GM10266 (cell line): ENCODE data around the gene RXRA.

Experiments used
- DNase-seq: peaks from one replicate; pipeline ENCODE4 v3.0.0; 2012; ENCODE audit errors: extremely low spot score
- TF ChIP-seq, protein P1 (sequence below): IDR thresholded peaks from 2 replicates; pipeline ENCODE4 v1.5.1; 2012; ENCODE audit warnings: mild to moderate bottlenecking, low read depth; ENCODE audit not compliant: control insufficient read depth, insufficient read depth; ENCODE audit errors: missing control alignments

RXRA gene

DNA sequence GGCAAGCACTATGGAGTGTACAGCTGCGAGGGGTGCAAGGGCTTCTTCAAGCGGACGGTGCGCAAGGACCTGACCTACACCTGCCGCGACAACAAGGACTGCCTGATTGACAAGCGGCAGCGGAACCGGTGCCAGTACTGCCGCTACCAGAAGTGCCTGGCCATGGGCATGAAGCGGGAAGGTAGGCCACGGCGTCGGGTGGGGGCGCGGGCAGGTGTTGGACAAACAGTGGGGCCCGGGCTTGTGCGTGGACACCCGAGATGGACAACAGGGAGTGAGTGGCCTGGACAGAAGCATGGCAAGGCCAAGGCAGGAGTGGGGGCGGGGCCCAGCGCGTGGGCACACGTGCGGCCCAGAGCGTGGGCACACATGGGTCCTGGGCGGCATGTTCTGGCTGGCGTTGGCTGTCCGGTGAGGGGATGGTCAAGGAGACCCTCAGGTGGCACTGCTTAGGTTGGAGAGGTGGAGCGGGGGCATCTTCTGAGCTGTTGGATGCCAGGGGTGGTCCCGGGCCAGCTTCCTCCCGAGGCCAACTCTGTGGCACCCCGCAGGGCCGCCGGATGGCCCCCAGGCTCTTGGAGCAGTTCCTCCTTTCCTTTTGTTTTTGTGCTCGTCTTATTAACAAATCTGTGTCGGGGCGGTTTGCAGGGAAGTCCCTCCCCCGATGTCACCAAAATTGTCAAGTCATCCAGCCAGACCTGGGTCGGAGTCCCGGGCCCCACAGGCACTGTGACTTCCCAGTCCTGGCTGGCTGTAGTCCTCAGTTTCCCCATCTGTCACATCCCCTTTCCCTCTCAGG is 82.9 kb downstream of the RXRA start:
- no peak for DNase-seq
- TF ChIP-seq, protein P1, sequence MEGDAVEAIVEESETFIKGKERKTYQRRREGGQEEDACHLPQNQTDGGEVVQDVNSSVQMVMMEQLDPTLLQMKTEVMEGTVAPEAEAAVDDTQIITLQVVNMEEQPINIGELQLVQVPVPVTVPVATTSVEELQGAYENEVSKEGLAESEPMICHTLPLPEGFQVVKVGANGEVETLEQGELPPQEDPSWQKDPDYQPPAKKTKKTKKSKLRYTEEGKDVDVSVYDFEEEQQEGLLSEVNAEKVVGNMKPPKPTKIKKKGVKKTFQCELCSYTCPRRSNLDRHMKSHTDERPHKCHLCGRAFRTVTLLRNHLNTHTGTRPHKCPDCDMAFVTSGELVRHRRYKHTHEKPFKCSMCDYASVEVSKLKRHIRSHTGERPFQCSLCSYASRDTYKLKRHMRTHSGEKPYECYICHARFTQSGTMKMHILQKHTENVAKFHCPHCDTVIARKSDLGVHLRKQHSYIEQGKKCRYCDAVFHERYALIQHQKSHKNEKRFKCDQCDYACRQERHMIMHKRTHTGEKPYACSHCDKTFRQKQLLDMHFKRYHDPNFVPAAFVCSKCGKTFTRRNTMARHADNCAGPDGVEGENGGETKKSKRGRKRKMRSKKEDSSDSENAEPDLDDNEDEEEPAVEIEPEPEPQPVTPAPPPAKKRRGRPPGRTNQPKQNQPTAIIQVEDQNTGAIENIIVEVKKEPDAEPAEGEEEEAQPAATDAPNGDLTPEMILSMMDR, result no peak

GRCh38 chr9:134410071-134410834 is 84.0 kb downstream of the RXRA start:
- TF ChIP-seq, protein P1, result no peak
- DNase-seq, result no peak

- DNase-seq, result no peak
- TF ChIP-seq, protein P1, result no peak
These were observed 84.6 kb downstream of the RXRA start for GRCh38 chr9:134410835-134411217.

GRCh38 chr9:134411440-134412297 is 85.4 kb downstream of the RXRA start:
- no peak for DNase-seq
- TF ChIP-seq, protein P1, result no peak

DNA sequence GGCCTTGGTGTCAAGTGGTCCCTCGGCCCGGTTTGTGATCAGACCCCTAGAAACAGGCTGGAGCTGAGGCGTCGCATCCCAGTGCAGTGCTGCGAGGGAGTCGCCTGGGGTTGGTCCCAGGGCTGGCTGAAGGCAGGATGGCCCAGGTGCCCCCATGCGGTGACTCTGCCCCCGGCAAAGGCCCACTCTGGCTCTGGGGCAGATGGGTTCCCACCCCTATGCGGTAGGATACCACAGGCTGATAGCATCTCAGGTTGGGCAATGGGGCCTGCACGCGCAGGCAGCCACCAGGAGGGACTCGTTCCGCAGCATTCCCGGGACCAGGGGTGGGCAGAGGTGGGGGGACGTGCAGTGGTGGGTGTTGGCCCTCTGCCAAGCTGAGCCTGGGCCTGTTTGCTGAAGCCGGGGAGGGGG is 86.0 kb downstream of the RXRA start:
- TF ChIP-seq, protein P1, result no peak
- no peak for DNase-seq

DNA sequence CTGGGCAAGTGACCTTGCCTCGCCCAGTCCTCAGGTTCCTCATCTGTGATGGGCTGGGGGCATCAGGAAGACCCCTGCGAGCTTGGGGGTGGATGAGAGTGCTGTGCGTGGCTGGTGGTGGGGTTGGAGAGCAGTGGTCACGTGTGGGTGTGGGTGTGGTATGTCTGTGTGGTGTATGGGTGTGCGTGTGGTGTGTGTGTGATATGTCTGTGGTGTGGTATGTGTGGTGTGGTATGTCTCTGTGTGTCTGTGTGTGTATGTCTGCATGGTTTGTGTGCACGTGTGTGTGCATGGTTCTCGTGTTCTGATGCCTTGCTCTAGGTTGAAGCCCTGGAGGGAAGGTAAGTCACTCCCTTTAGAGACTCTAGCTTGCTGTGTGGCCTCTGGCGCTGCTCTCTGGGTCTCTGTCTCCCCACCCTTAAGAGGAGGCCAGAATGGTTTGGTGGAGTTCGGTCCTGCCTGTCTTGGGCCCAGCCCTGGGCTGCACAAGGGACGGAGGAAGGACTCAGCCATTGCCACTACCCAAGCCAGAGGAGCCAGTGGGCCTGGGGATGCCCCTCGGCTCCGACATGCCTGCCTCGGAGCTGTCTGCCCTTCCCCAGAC is 87.0 kb downstream of the RXRA start:
- TF ChIP-seq, protein P1, result no peak
- DNase-seq, result no peak
